ENCODE measurements around the gene MPPED2.

DNA sequence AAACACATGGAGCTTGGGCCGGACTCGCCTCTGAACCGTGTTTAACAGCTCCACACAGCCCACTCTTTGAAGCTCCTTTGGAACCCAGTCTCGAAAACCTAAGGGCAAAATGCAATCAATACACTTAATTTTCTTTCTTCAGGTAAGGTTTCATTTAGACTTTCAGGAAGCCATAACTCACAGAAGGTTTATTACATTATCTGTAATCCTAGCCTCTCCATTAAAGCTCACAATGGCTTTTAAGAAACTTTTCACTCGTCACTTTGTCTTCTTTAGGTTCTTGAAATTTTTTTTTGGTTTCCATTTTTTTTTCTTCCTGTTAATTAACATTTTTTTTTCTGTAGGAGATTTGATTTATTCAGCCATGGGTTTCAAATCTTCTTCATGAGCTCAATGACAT is 171.9 kb downstream of the MPPED2 start:
- TF ChIP-seq, protein P1, sequence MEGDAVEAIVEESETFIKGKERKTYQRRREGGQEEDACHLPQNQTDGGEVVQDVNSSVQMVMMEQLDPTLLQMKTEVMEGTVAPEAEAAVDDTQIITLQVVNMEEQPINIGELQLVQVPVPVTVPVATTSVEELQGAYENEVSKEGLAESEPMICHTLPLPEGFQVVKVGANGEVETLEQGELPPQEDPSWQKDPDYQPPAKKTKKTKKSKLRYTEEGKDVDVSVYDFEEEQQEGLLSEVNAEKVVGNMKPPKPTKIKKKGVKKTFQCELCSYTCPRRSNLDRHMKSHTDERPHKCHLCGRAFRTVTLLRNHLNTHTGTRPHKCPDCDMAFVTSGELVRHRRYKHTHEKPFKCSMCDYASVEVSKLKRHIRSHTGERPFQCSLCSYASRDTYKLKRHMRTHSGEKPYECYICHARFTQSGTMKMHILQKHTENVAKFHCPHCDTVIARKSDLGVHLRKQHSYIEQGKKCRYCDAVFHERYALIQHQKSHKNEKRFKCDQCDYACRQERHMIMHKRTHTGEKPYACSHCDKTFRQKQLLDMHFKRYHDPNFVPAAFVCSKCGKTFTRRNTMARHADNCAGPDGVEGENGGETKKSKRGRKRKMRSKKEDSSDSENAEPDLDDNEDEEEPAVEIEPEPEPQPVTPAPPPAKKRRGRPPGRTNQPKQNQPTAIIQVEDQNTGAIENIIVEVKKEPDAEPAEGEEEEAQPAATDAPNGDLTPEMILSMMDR (IDR thresholded peaks at IDR 0.05), result no peak
- no peak for TF ChIP-seq POLR2A (IDR thresholded peaks at IDR 0.05)

Measured in lower leg skin (tissue), 3 donors.